ENCODE results near the gene MCTP2.
"Not testable (repeated sequence)": the region's sequence is repeated elsewhere in the genome, so short reads cannot be mapped to it uniquely, and the experiment has no call there.

The MCTP2 gene

DNA sequence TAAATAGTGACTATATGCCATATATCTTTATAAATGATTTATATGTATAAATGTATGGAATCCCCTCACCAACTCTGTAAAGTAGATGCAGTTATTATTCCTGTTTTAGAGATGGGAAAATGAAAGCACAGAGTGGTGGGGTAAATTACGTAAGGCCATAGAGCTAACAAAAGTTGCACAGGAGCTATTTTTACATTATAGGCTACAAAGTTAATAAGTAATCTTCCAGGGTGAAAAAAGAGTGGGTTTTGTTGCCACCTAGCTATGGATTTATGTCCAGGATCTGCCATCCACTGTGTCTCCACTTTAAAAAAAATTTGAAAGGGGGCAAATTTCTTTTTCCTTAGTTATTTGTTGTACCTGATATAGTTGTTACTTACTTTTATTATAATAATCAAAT, 235.7 kb downstream of the MCTP2 start:
- DNase-seq = no peak

DNA sequence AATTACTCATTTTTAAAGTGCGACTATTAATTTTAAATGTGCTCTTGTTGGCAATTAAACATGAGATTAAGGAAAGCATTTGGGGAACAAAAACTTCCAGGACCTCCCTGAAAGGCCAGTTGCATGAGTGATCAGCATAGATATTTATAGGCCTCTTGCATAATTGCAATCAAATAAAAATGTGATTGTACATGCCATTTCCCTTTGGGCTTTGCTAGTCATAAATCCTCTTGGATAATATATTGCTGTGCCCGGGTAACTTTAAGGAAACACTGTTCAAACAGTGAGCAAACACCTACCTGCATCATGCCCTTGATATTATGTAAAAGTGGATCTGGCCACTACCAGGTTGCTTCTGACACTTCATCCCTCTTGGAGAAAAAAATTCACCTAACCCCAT, 239.1 kb downstream of the MCTP2 start:
- no peak for DNase-seq

DNA sequence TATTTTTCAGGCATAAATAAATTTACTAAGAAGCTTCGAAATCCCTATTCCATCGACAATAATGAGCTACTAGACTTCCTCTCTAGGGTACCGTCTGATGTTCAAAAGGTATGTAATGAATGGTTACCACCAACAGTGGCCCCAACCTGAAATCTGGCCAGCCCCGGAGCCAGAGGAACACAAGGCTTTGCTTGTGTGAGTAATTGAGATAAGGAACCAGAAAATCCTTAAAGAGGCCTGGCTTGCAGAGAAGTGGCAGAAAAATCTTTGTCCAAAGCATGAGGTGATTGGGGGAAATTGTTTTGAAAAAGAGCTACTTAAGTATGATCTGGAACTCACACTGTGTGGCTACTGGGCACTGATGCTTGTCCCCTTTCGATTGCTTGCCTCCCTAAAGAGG, 245.3 kb downstream of the MCTP2 start:
- DNase-seq = no peak

DNA sequence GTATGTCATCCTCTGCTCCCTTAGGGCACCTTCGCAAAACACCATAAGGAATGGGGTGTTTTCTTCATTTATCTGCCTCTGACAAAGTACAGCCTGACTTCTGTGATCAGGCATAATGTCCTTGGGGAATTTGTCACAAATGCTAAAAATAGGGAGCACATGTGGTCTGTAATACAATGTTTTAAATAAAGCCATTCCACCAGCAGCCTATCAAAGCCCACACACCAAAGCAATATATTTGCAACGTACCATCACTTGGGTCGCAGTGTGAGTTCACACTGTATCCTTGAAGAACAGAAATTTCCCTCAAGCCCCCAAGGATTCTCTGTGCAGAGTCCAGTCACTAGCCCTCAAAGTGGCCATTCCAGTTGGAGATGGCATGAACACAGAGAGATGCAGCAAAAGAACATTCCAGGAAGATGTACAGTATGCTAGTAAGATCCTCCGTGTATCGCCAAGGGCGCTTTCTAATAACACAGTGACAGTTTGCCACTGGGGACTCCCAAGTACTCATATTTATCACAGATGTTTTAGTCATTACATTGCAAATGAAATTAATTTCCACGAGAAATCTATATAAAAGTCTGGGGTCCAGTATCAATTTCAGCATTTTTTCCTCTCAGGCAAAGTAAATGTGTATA, 246.7 kb downstream of the MCTP2 start:
- no peak for DNase-seq

DNA sequence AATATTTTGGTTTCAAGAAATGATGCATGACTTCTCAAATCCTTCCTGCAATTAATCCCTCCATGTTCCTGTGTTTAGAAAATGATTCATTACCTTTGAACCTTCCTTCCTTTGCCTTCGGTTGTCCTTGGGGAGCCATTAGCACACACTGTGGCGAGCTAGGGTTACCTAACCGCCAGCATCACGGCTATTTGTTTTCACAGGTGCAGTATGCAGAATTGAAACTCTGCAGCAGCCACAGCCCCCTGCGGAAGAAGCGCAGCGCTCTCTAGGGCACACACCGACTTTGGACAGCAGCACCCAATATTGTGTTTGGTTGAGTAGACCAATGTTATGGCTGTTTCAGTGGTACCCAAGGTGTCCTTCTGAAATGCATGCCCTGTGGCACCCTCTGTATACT, 247.4 kb downstream of the MCTP2 start:
- no peak for DNase-seq

DNA sequence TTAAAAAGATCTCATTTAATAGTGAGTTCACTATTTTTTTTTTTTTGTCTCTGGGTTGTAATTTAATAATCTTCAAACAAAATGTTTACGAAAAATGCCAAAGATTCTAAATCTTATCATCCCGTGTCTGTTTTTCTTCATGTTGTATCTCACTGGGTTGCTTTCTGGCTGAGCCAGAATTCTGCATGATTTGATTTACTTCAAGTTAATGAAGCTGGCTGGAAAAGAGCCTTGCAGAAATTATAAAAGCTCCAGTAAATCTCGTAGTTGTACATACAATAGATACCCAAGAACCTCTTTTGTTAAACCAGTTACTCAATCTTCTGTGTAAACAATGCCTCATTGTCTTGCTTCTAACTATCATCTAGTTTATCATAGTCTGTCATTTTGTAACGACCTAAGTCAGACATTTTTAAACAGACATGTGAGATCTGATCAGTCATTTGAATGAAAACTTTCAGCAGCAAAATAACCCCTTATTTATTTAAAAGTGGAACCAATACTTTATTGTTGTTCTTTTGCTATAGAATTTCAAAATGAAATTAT, 249.0 kb downstream of the MCTP2 start:
- no peak for DNase-seq

DNA sequence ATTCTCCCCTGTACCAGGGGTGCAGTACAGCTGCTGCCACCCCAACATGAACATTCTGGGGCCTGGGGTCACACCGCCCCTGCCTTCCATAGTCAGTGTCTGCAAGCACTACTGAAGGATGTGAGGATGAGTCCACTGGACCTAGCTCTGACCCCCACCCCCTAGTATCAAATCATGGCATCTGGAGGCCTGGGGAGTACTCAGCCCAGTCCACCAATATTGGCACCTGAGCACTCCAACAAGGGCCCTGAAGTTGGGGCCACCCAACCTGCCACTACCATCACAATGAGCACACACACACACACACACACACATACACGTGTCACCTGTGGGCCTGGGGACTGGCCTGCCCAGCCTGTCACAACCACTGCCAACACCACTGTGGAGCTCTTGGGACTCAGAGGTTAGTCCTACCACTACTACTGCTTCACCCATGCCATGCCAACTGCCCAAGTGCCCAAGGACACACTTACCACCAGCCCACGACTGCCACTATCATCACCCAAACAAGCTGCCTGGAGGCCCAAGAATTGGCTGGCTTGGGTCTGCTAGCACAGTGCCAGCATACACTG, 253.9 kb downstream of the MCTP2 start:
- DNase-seq = no peak

DNA sequence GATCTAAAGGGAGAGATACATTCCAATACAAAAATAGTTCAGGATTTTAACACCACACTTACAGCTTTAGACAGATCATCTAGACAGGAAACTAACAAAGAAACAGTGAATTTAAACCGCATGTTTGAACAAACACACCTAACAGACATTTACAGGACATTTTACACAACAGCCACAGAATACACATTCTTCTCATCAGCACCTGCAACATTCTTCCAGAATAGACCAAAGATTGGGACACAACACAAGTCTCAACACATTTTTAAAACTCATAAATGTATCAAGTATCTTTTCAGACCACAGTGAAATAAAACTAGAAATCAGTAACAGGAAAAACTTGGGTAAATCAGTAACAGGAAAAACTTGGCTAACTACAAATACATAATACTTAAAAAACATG, 256.3 kb downstream of the MCTP2 start:
- DNase-seq = no peak

DNA sequence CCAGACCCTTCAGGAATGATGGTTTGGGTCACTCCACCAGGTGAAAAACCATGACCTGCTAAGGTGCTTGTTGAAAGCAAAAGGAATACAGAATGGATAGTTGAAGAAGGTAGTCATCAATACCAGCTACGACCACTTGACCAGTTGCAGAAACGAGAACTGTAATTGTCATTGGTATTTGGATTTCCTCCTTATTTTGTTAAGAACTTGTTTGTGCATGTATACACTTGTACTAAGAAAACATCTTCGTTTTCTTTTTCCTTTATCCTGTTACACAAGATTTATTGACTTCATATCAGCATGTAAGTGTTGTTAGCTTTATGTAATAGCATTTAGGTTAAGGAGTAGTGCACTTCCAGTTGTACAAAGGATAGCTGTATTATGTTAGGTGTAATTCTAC, 261.8 kb downstream of the MCTP2 start:
- DNase-seq = no peak

DNA sequence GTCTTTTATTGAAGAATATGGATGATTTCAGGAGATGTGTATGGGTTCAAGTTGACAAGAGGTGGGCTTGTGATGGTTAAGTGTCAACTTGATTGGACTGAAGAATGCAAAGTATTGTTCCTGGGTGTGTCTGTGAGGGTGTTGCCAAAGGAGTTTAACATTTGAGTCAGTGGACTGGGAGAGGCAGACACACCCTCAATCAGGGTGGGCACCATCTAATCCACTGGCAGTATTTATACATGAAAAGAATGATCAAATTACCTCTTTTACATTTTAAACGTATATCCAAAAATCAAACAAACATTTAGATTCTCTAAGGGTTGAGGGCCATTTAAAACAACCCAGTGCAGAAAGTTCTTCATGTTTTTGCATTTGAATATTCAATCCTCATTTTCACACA, 262.2 kb downstream of the MCTP2 start:
- DNase-seq = not testable (repeated sequence)

DNA sequence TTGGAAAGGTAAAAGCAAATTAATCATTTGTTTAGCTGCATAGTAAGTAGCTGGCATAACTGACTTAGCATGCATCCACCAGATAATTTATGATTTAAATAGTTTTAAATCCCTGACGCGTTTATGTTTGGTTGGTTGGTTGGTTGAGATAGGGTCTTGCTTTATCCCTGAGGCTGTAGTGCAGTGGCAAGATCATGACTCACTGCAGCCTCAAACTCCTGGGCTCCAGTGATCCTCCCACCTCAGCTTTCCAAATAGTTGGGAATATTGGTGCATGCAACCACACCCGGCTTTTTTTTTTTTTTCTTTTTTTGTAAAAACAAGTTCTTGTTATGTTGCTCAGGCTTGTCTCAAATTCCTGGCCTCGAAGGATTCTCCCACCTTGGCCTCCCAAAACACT, 263.4 kb downstream of the MCTP2 start:
- no peak for DNase-seq

DNA sequence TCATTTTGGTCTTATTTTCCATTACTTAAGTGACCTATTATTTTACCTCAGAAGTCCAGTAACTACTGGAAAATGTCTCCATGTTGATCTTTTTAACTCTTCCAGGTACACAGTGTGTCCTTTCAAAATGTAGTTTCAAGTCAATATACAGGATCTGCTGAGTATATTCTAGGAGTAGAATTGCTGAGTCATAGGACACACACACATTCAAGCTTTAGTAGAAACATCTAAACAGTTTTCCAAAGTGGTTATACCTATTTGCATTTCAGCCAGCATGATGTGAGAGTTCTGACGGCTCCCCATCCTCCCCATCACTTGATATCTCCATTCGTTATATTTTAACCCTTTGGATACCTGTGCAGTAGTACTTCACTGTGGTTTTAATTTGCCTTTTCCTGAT, 271.9 kb downstream of the MCTP2 start:
- no peak for DNase-seq

DNA sequence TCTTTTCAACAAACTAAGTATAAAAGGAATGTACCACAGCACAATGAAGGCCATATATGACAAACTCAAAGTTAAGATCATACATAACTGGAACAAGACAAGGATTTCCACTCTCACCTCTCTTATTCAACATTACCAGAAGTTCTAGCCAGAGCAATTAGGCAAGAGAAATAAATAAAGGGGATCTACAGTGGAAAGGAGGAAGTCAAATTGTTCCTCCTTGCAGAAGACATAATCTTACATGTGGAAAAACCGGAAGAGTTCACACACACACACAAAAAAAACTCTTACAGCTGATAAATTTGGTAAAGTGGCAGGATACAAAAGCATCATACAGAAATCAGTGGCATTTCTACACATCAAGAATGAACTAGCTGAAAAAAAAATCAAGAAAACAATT, 277.9 kb downstream of the MCTP2 start:
- no peak for DNase-seq

DNA sequence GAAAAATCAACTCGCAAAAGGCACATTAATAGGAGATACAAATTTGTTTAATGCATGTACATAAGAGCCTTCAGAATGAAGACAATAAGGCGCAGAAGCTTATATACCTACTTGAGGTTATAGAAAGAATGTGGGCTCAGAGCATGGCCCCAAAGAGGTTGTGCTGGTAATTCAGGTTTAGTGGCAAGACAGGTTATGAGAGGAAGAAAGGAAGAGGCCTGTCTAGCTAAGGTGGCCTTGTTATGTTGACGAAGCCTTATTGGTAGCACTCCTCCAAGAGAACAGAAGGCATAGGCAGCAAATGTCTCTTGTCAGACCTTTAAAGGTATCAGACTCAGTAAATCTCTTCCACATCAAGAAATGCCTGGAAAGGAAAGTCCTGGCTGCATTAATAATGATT, 290.8 kb downstream of the MCTP2 start:
- DNase-seq = no peak

DNA sequence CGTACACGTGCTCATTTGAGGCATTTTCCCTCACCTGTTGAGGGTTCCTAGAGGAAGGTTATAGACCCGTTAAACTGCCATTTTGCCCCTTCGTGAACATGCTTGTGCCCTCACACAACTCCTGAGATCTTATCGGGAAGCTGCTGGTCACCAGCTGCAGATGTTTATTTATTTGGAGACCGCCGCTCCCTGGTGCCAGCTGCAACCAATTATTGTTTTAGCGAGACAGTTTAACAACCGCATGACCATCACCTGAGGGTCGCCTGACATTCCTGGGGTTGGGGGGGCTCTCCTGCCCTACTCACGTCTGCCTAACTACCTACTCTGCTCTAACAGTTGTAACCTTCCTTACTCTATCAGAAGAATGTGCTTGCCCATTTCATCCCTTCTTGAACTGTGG, 292.5 kb downstream of the MCTP2 start:
- no peak for DNase-seq

DNA sequence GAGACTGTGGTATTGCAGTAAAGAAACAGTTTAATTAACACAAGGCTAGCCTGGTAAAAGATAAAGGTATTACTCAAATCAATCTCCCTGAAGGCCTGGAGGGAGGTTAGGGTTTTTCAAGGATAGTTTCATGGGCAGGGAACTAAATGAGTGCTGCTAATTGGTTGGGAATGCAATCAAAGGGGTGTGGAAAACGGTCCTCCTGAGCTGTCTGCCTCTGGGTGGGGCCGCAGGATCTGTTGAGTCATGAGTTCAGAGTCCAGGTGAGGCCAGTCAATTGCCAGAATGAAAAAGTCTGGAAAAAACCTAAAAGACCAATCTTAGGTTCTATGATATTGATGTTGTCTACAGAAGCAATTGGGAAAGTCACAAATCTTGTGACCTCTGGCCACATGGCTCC, 293.2 kb downstream of the MCTP2 start:
- no peak for DNase-seq

DNA sequence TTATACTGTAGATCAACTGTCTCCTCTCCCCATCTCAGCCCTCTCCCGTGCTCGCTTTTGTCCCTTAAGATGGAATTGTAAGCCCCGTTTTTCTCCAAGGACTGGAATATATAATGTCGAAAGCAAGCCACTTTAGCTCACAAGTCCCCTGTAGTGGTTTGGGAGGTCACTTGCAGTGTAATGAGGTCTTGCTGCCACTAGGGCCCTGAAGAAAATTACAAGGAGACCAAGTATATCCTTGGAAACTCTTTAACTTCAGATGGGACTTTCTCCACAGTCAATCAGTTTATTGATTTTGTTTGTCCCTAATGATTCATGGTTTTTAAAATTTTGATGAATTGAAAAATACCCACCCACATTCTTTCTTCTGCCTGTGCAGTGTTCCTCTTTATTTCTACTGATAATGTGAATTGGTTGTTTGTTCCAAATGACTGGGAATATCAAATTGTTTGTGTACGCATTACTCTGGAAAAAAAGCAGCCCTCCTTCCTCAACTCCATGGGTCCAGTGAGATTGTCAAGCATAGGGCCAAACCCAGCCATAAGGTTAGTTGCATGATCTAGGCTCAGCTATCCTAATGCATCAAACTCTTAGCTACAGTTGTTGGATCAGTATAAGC, 294.8 kb downstream of the MCTP2 start:
- no peak for DNase-seq

DNA sequence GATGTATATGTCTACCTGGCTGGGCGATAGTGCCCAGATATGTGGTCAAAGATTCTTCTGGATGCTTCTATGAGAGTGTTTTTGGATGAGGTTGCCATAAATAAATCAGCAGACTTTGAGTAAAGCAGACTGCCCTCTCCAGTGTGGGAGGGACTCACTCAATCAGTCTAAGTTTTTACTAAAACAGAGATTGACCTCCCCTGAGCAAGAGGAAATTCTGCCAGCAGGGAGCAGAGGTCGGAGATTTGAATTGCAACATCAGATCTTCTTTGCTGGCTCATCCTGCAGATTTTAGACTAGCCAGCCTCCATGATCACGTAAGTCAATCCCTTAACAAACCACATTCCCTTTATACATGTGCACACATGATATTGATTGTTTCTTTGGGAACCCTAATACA, 300.9 kb downstream of the MCTP2 start:
- DNase-seq = no peak

All from DMS79 treated with DMSO at 0.1 percent for 48 hours (cell line).